Neuronal stem cell (in vitro differentiated cells): ENCODE data around the gene LOXL4.

Experiments used
- DNase-seq: peaks from one replicate; pipeline ENCODE4 v3.0.0-alpha.2; 2013; ENCODE audit warnings: low spot score
- H2AFZ ChIP-seq: one replicate; pipeline ENCODE4 v1.6.1; 2013; ENCODE audit warnings: mild to moderate bottlenecking, low read length, inconsistent platforms
- H2AK5ac ChIP-seq: 2 replicates; pipeline ENCODE4 v1.6.1; 2013; ENCODE audit warnings: low read depth, mild to moderate bottlenecking, inconsistent platforms, low read length, moderate library complexity, mixed read lengths
- H2BK120ac ChIP-seq: 2 replicates; pipeline ENCODE4 v1.6.1; 2013; ENCODE audit warnings: low read depth, mild to moderate bottlenecking, inconsistent platforms, low read length, moderate library complexity, mixed read lengths
- H2BK12ac ChIP-seq: one replicate; pipeline ENCODE4 v1.6.1; 2013; ENCODE audit warnings: low read length, inconsistent platforms
- H2BK15ac ChIP-seq: 2 replicates; pipeline ENCODE4 v1.6.1; 2013; ENCODE audit warnings: mild to moderate bottlenecking, low read length, inconsistent platforms, mixed read lengths
- H2BK5ac ChIP-seq: one replicate; pipeline ENCODE4 v1.6.1; 2013; ENCODE audit warnings: inconsistent platforms, mild to moderate bottlenecking, low read length, moderate library complexity
- H3K14ac ChIP-seq: one replicate; pipeline ENCODE4 v1.6.1; 2013; ENCODE audit warnings: low read length, inconsistent platforms
- H3K18ac ChIP-seq: 2 replicates; pipeline ENCODE4 v1.6.1; 2013; ENCODE audit warnings: low read length, inconsistent platforms
- H3K23ac ChIP-seq: 2 replicates; pipeline ENCODE4 v1.6.1; 2013; ENCODE audit warnings: low read depth, mild to moderate bottlenecking, mixed read lengths, low read length, inconsistent platforms; ENCODE audit not compliant: poor library complexity
- H3K27ac ChIP-seq: replicated peaks from 3 replicates; pipeline ENCODE4 v1.5.1; 2013; ENCODE audit warnings: low read length, inconsistent platforms
- H3K27me3 ChIP-seq, 3 experiments: 2 replicates each; pipeline ENCODE4 v1.6.1; 2013; ENCODE audit warnings: low read length in 3 of 3, mild to moderate bottlenecking in 2 of 3, inconsistent platforms in 1 of 3, low read depth in 1 of 3, mixed read lengths in 1 of 3, moderate library complexity in 1 of 3; ENCODE audit not compliant: control insufficient read depth in 3 of 3, insufficient read depth in 3 of 3
- H3K36me3 ChIP-seq, 2 donors: replicated peaks in 1 of 2; 2 replicates each; pipeline ENCODE4 v1.6.1; 2013; ENCODE audit warnings: low read length in 2 of 2; ENCODE audit not compliant: control insufficient read depth in 2 of 2, insufficient read depth in 2 of 2
- H3K4ac ChIP-seq: 2 replicates; pipeline ENCODE4 v1.6.1; 2013; ENCODE audit warnings: inconsistent platforms, mild to moderate bottlenecking, low read length, moderate library complexity
- H3K4me1 ChIP-seq, 2 donors: 1 replicate in 1 of 2; 2 replicates in 1 of 2; pipeline ENCODE4 v1.6.1; 2013; ENCODE audit warnings: low read length in 2 of 2, low read depth in 1 of 2; ENCODE audit not compliant: control insufficient read depth in 2 of 2, insufficient read depth in 1 of 2
- H3K4me2 ChIP-seq: one replicate; pipeline ENCODE4 v1.6.1; 2013; ENCODE audit warnings: mild to moderate bottlenecking, low read length, inconsistent platforms; ENCODE audit not compliant: insufficient read depth, poor library complexity, severe bottlenecking
- H3K4me3 ChIP-seq, 2 donors: 2 replicates each; pipeline ENCODE4 v1.5.1; 2013; ENCODE audit warnings: low read length in 2 of 2, mild to moderate bottlenecking in 2 of 2, inconsistent platforms in 1 of 2, moderate library complexity in 1 of 2
- H3K79me1 ChIP-seq: one replicate; pipeline ENCODE4 v1.6.1; 2013; ENCODE audit warnings: low read depth, mild to moderate bottlenecking, inconsistent platforms, low read length, moderate library complexity
- H3K9ac ChIP-seq: one replicate; pipeline ENCODE4 v1.6.1; 2013; ENCODE audit warnings: mild to moderate bottlenecking, low read depth, low read length, inconsistent platforms; ENCODE audit not compliant: poor library complexity
- H3K9me3 ChIP-seq, 2 donors: replicated peaks in 1 of 2; 2 replicates each; pipeline versions ENCODE3 to v1.6.1; 2013; ENCODE audit warnings: low read length in 2 of 2, mild to moderate bottlenecking in 2 of 2, inconsistent platforms in 1 of 2, low read depth in 1 of 2, mixed read lengths in 1 of 2, moderate library complexity in 1 of 2; ENCODE audit not compliant: control insufficient read depth in 2 of 2, insufficient read depth in 1 of 2
- H4K8ac ChIP-seq: one replicate; pipeline ENCODE4 v1.6.1; 2013; ENCODE audit warnings: low read depth, mild to moderate bottlenecking, inconsistent platforms, low read length, moderate library complexity
- H4K91ac ChIP-seq: one replicate; pipeline ENCODE4 v1.6.1; 2013; ENCODE audit warnings: low read length, low read depth, mild to moderate bottlenecking, inconsistent platforms; ENCODE audit not compliant: poor library complexity
- WGBS, 2 donors: extraction: QIAGEN DNeasy Blood & Tissue Kit; methylation state at CpG; one replicate each; pipeline ENCODE4 v1.1.7; 2013; ENCODE audit warnings: missing lambda C conversion rate in 2 of 2, mixed read lengths in 1 of 2; ENCODE audit not compliant: insufficient read length in 2 of 2, insufficient replicate concordance in 1 of 2; ENCODE audit errors: extremely low coverage in 2 of 2; 5-methylcytosine and 5-hydroxymethylcytosine counted together

The LOXL4 gene

DNA sequence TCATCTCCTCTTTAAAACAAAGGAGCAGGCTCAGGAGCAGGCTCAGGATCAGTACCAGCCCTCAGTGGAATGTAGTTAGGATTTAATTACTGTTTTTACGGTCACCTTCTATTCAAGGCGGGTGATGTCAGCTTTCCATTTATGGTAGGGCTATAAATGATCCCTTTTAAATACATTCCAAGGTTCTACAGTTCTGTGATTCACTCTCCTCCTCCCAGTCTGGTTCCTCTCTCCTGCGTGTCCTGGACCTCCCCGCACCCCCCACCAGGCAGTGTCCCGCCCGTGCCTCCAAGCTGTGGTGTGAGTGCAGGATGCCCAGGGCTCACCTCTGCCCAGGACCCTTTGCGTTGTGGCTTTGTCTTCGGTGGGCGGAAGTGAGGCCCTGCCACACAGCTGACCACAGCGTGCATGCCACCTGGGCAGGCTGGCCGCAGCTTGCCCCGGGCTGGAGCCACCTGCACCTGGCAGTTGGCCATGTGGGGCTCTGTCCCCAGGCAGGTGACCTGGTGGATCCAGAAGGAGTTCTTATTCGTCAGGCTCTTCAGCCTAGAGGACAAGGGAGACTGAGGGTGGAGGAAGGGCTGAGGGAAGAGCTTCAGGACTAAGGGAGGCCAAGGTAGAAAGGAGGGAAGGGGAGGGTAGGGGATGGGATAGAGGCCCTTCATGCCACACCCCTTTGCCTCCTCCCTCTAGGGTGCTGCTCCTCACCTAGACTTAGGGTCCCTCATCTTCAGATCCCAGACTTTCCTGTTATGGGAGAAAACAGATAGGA is 9.1 kb downstream of the LOXL4 start:
- Histone ChIP-seq H3K4ac (no peak overlapping the region), H3K14ac (peak overlapping the region; percentile 76), H3K9me3 (no peaks in the 10 kb centered on the region), H2AK5ac (peak overlapping the region; percentile 64), H2BK12ac (peak overlapping the region; percentile 87), H3K23ac (no peak overlapping the region), H4K8ac (no peak overlapping the region), H3K18ac (peak overlapping the region; percentile 88), H3K9ac (no peak overlapping the region), H3K4me1 (peaks cover 0 to 2% of the 10 kb centered on the region in 2 donors), H3K79me1 (peaks cover 4% of the 10 kb centered on the region), H3K27ac (no peak overlapping the region), H2BK15ac (no peak overlapping the region), H3K4me3 (no peak overlapping the region), H3K4me2 (no peak overlapping the region), H2BK5ac (no peak overlapping the region), H3K36me3 (no peaks in the 10 kb centered on the region), H2BK120ac (no peak overlapping the region), H4K91ac (no peak overlapping the region), H2AFZ (no peak overlapping the region), H3K27me3 (no peaks in the 10 kb centered on the region)
- WGBS, 2 donors: no CpG with 5 or more reads among the region's 13 CpGs
- DNase-seq: no peak

DNA sequence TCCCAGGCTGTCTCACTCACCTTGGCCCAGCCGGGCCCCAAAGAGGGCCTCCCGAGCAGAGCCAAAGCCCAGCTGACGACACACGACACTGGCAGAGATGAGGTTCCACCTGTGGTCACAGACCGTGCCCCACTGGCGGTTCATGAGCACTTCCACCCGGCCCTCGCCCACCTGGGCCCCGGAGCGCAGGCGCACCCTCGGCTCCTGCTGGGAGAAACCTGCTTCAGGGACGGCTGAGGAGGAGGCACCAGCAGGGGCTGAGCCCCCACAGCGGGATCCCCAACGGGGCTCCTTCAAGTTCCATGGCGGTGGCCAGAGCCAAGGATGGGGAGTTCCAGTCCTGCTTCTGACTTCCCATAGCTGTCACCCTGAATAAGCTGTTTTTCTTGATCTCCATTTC is 10.0 kb downstream of the LOXL4 start:
- Histone ChIP-seq H2BK15ac (no peak overlapping the region), H3K79me1 (peaks cover 4% of the 10 kb centered on the region), H3K4ac (no peak overlapping the region), H3K18ac (peak overlapping the region; percentile 44), H2BK12ac (no peak overlapping the region), H3K36me3 (no peaks in the 10 kb centered on the region), H2AFZ (no peak overlapping the region), H2BK5ac (no peak overlapping the region), H4K8ac (no peak overlapping the region), H3K4me3 (no peak overlapping the region), H3K27ac (no peak overlapping the region), H3K4me1 (peaks cover 0 to 2% of the 10 kb centered on the region in 2 donors), H3K14ac (no peak overlapping the region), H2AK5ac (peak overlapping the region; percentile 25), H3K23ac (no peak overlapping the region), H3K4me2 (no peak overlapping the region), H3K27me3 (no peaks in the 10 kb centered on the region), H3K9ac (no peak overlapping the region), H4K91ac (no peak overlapping the region), H2BK120ac (no peak overlapping the region), H3K9me3 (no peaks in the 10 kb centered on the region)
- no peak for DNase-seq
- no CpG with 5 or more reads among the region's 16 CpGs for WGBS, 2 donors

DNA sequence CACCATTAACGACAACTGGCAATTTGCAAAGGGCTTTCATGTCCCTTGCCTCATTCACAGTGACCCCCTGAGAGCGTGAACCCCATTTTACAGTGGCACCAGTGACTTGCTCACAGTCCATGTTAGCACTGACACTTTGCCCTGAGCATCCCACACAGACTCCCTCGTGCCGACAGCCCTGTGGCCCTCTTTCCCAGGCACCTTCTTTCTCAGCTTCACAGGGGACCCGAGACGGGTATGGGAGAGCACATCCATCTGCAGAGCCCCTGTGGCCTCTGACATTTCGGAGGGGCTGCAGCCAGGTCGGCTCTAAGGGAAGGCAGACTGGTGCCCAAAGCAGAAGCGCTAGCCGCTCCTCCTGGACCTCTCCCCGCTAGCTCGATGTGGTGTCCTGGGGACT is 10.8 kb downstream of the LOXL4 start:
- no peak for DNase-seq
- no peak overlapping the region for H2BK15ac ChIP-seq
- H4K91ac ChIP-seq: peak overlapping the region; percentile 22
- H2AFZ ChIP-seq: no peak overlapping the region
- WGBS, 2 donors: no CpG with 5 or more reads among the region's 12 CpGs
- H2BK120ac ChIP-seq: no peak overlapping the region
- H3K18ac ChIP-seq: peak overlapping the region; percentile 55
- H3K4me1 ChIP-seq: peaks cover 0 to 3% of the 10 kb centered on the region in 2 donors
- H3K14ac ChIP-seq: no peak overlapping the region
- H2BK5ac ChIP-seq: no peak overlapping the region
- no peaks in the 10 kb centered on the region for H3K27me3 ChIP-seq
- H3K27ac ChIP-seq: no peak overlapping the region
- H3K9me3 ChIP-seq: no peaks in the 10 kb centered on the region
- H3K79me1 ChIP-seq: peaks cover 4% of the 10 kb centered on the region
- H3K9ac ChIP-seq: no peak overlapping the region
- H2AK5ac ChIP-seq: no peak overlapping the region
- H3K4me3 ChIP-seq: no peak overlapping the region
- no peaks in the 10 kb centered on the region for H3K36me3 ChIP-seq
- H4K8ac ChIP-seq: peak overlapping the region; percentile 19
- H3K4ac ChIP-seq: no peak overlapping the region
- H3K23ac ChIP-seq: peak overlapping the region; percentile 43
- H3K4me2 ChIP-seq: no peak overlapping the region
- H2BK12ac ChIP-seq: no peak overlapping the region

DNA sequence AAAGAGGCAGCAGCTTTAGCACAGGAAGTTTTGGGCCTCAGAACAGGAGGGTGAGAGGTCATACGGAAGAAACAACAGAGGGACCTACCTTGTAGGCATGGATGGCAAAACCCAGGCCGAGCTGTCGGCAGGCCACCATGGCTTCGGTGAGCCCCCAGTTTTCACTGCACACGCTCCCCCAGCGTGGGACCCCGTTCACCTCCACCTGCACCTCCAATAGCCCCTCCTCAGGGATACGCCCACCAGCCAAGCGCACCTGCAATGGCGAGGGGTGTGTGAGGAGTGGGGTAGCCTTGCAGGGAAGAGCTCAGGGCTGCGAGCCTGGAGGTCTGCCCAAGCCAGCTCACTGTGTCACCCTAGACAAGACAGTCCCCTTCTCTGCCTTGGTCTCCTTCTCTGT is 11.3 kb downstream of the LOXL4 start:
- Histone ChIP-seq H3K4ac (no peak overlapping the region), H2BK12ac (no peak overlapping the region), H2BK120ac (no peak overlapping the region), H3K4me2 (no peak overlapping the region), H3K14ac (no peak overlapping the region), H3K9ac (peak overlapping the region; percentile 52), H3K23ac (peak overlapping the region; percentile 43), H3K27me3 (no peaks in the 10 kb centered on the region), H4K8ac (no peak overlapping the region), H4K91ac (peak overlapping the region; percentile 22), H2BK5ac (no peak overlapping the region), H3K18ac (peak overlapping the region; percentile 42), H2AFZ (no peak overlapping the region), H3K36me3 (no peaks in the 10 kb centered on the region), H3K9me3 (no peaks in the 10 kb centered on the region), H2BK15ac (no peak overlapping the region), H3K27ac (no peak overlapping the region), H2AK5ac (no peak overlapping the region), H3K4me3 (no peak overlapping the region), H3K4me1 (peaks cover 0 to 4% of the 10 kb centered on the region in 2 donors), H3K79me1 (peaks cover 4% of the 10 kb centered on the region)
- no peak for DNase-seq
- WGBS, 2 donors: no CpG with 5 or more reads among the region's 11 CpGs
